Memory B cell (primary cell): ENCODE data around the gene CASTOR1.

Experiments
- ATAC-seq: fragments of 150-1000 bp; cut with Tn5 transposase; 2 replicates; pipeline ENCODE4 v1.10.0; 2021; ENCODE audit warnings: low read depth, mild to moderate bottlenecking, moderate library complexity
- DNase-seq, 2 donors: peaks; one replicate each; pipeline ENCODE4 v3.0.0; 2022; ENCODE audit warnings: low spot score in 2 of 2
- H3K27ac Mint-ChIP-seq: one replicate; pipeline ENCODE4 v1.8.0; 2022; ENCODE audit warnings: mild to moderate bottlenecking, moderate library complexity, mixed read lengths
- H3K27me3 Mint-ChIP-seq: one replicate; pipeline ENCODE4 v1.8.0; 2022; ENCODE audit warnings: mixed read lengths
- H3K36me3 Mint-ChIP-seq: one replicate; pipeline ENCODE4 v1.8.0; 2022; ENCODE audit warnings: mild to moderate bottlenecking, mixed read lengths
- H3K4me1 Mint-ChIP-seq: one replicate; pipeline ENCODE4 v1.8.0; 2022; ENCODE audit warnings: mixed read lengths
- H3K4me3 Mint-ChIP-seq: one replicate; pipeline ENCODE4 v1.8.0; 2022; ENCODE audit warnings: mild to moderate bottlenecking, moderate library complexity, mixed read lengths
- H3K9me3 Mint-ChIP-seq: one replicate; pipeline ENCODE4 v1.8.0; 2022; ENCODE audit warnings: mixed read lengths

The CASTOR1 gene

DNA sequence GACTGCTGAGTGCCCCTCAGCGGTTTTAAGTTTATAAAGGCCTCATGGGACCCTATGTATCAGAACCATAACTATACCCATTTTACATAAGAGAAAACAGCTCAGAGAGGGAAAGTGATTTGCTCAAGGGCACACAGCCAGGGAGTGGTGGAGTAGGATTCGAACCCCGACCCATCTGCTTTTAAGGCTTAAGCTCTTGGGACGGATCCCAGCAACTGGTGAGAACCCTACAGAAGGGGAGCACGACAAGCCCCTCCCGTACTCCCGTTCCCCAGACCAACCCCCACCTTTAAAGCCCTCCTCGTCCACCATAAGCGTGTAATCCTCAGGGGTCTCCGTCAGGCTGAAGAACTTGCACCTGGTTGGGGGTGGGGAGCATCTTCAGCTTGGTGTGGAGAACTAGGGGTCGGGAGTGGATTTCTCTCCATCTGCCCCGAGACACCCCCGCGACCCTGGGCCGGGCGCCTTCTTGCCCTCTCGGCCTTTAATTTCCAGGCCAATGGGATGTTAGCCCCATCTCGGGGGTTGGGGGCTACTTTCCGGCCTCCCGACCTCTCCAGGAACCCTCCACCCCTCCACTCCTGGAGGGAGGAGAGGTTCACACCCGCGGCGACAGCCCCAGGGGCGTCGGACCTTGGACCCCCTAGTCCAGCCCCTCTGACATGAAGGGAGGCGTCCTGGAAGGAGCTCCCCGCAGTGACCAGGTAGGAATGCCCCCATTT, 725 bp downstream of the CASTOR1 start:
- Mint-ChIP-seq H3K9me3 (no peaks in the 10 kb centered on the region), H3K4me3 (peak overlapping the region; percentile 94), H3K27ac (peak overlapping the region; percentile 69), H3K27me3 (no peaks in the 10 kb centered on the region), H3K36me3 (peaks cover 12% of the 10 kb centered on the region), H3K4me1 (peaks cover 29% of the 10 kb centered on the region)
- ATAC-seq, result no peak
- peak in 1 of 2 donors; percentile 29 for DNase-seq

DNA sequence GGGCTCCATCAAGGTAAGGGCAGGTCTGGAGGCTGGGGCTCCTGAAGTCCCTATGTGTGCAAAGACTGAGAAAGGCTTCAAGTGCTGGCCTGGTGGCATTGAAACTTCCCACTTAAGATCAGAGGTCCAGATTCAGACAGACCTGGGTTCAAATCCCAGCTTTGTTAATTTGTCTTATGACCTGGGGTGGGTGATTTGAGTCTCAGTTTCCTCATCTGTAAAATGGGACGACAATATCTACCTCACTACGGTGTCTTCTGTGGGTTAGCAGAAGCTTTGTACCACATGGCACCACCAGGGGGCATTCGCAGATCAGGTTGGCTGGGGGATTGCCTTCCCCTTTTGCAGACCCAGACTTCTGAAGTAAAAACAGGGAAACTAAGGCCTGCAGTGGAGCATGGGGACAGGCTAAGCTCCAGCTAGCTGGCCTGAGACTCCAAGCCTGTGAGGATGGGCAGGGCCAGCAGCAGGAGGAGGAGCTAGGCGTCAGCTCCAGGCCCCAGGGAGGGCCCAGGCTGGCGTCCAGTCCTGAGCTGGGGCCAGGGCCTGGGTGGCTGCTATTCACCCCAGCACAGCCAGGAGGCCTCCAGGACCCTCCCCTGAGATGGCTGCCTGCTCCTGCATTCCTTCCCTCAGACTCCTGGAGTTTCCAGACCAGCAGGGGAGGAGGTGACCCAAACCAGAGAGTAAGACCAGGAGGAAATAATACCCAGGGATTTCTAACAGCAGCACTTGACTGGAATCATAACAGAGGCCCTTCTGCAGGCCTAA, 1.5 kb downstream of the CASTOR1 start:
- peak; percentile 89 for DNase-seq
- no peaks in the 10 kb centered on the region for H3K27me3 Mint-ChIP-seq
- H3K4me3 Mint-ChIP-seq, result peak overlapping the region; percentile 94
- H3K36me3 Mint-ChIP-seq, result peaks cover 8% of the 10 kb centered on the region
- peak; percentile 50 for ATAC-seq
- peaks cover 29% of the 10 kb centered on the region for H3K4me1 Mint-ChIP-seq
- H3K27ac Mint-ChIP-seq, result peak overlapping the region; percentile 69
- no peaks in the 10 kb centered on the region for H3K9me3 Mint-ChIP-seq

- peak; percentile 26 for ATAC-seq
- no peak overlapping the region for H3K27ac Mint-ChIP-seq
- DNase-seq, result peak; percentile 83 to 92
- H3K4me1 Mint-ChIP-seq, result peaks cover 29% of the 10 kb centered on the region
- peaks cover 2% of the 10 kb centered on the region for H3K27me3 Mint-ChIP-seq
- no peaks in the 10 kb centered on the region for H3K9me3 Mint-ChIP-seq
- H3K36me3 Mint-ChIP-seq, result peaks cover 8% of the 10 kb centered on the region
- no peak overlapping the region for H3K4me3 Mint-ChIP-seq
These were observed 2.3 kb downstream of the CASTOR1 start for GRCh38 chr22:30286813-30287647.

GRCh38 chr22:30286331-30286730, 3.0 kb downstream of the CASTOR1 start:
- H3K4me3 Mint-ChIP-seq, result no peak overlapping the region
- peaks cover 5% of the 10 kb centered on the region for H3K36me3 Mint-ChIP-seq
- no peaks in the 10 kb centered on the region for H3K9me3 Mint-ChIP-seq
- peaks cover 26% of the 10 kb centered on the region for H3K4me1 Mint-ChIP-seq
- no peak overlapping the region for H3K27ac Mint-ChIP-seq
- ATAC-seq (no peak), DNase-seq (no peak)
- peaks cover 3% of the 10 kb centered on the region for H3K27me3 Mint-ChIP-seq

GRCh38 chr22:30285846-30286200, 3.5 kb downstream of the CASTOR1 start:
- H3K9me3 Mint-ChIP-seq, result no peaks in the 10 kb centered on the region
- ATAC-seq (no peak), DNase-seq (no peak)
- peaks cover 5% of the 10 kb centered on the region for H3K36me3 Mint-ChIP-seq
- peaks cover 3% of the 10 kb centered on the region for H3K27me3 Mint-ChIP-seq
- no peak overlapping the region for H3K4me3 Mint-ChIP-seq
- H3K4me1 Mint-ChIP-seq, result peaks cover 24% of the 10 kb centered on the region
- H3K27ac Mint-ChIP-seq, result no peak overlapping the region

DNA sequence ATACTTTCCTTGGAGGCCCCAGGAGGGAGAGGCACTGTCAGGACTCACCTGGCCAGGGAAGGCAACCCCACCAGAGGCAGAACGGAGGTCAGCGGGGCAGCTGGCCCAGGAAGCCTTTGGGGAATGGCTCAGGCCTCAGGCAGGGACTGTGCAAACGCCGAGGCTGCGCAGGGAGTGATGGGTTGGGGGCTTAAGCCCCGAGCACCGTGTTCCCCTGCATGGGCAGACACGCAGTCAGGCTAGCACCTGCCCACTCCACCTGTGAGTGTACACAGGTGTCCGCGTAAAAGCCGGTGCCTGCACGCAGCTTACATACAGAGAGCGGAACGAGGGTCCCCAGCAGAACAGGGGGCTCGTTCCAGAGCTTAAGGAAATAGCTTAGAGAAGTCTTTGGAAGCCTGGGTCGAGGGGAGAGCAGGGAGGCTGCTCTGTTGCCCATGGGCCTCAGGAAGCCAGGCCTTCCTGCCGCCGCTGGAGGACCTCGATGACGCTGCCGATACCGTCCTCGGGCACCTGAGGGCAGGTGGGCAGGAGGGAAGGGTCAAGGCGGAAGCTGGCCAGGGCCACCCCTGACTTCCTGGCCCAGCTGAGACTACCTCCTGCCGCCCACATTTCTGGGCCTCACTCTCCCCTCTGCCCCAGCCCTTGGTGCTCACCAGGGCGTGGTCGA, 4.0 kb downstream of the CASTOR1 start:
- Mint-ChIP-seq H3K9me3 (no peaks in the 10 kb centered on the region), H3K36me3 (peaks cover 5% of the 10 kb centered on the region), H3K27me3 (peaks cover 3% of the 10 kb centered on the region), H3K27ac (no peak overlapping the region), H3K4me1 (peaks cover 19% of the 10 kb centered on the region), H3K4me3 (no peak overlapping the region)
- DNase-seq (no peak), ATAC-seq (no peak)

DNA sequence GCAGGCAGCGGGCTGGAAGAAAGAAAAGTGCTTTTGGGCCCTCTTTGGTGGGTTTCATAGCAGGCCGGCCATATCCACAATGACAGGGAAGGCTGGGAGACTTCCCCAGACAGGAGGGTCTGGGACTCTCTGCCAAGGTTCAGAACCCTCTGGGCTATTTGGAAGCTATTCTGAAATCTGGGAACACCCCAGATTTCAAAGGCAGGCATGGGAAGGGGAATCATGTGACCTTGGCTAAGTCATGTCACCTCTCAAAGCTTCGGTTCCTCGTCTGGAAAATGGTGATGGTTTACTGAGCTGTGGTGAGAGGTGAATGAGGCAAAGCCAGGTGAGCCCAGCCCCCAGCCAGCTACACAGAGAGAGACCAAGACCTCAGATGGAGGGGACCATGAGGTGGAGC, 4.6 kb downstream of the CASTOR1 start:
- peaks cover 5% of the 10 kb centered on the region for H3K27me3 Mint-ChIP-seq
- no peak overlapping the region for H3K4me3 Mint-ChIP-seq
- H3K9me3 Mint-ChIP-seq, result no peaks in the 10 kb centered on the region
- DNase-seq, result no peak
- H3K27ac Mint-ChIP-seq, result no peak overlapping the region
- H3K4me1 Mint-ChIP-seq, result peaks cover 16% of the 10 kb centered on the region
- no peak for ATAC-seq
- H3K36me3 Mint-ChIP-seq, result peaks cover 5% of the 10 kb centered on the region

GRCh38 chr22:30284172-30284571, 5.1 kb downstream of the CASTOR1 start:
- H3K27me3 Mint-ChIP-seq, result peaks cover 6% of the 10 kb centered on the region
- no peak for DNase-seq
- peaks cover 16% of the 10 kb centered on the region for H3K4me1 Mint-ChIP-seq
- H3K4me3 Mint-ChIP-seq, result no peak overlapping the region
- H3K9me3 Mint-ChIP-seq, result no peaks in the 10 kb centered on the region
- ATAC-seq, result no peak
- H3K27ac Mint-ChIP-seq, result no peak overlapping the region
- peaks cover 5% of the 10 kb centered on the region for H3K36me3 Mint-ChIP-seq

DNA sequence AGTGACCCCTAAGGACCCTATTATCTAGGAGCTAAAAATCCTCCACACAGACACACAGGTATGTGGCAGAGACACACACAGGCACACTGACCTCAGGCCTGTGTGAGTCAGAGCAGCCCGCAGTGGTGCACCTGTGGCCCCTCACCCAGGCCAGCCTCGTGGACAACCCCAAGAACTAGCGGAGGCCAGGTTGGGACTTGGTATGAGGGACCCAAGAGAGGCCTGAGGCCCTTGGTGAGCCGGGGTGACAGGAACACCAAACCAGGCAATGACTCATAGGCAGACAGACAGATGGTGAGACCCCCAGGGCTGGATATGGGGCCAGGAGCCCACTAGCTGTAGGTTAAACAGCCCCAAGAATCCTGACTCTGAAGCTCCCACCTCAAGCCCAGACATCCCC, 6.0 kb downstream of the CASTOR1 start:
- ATAC-seq, result no peak
- H3K9me3 Mint-ChIP-seq, result no peaks in the 10 kb centered on the region

DNA sequence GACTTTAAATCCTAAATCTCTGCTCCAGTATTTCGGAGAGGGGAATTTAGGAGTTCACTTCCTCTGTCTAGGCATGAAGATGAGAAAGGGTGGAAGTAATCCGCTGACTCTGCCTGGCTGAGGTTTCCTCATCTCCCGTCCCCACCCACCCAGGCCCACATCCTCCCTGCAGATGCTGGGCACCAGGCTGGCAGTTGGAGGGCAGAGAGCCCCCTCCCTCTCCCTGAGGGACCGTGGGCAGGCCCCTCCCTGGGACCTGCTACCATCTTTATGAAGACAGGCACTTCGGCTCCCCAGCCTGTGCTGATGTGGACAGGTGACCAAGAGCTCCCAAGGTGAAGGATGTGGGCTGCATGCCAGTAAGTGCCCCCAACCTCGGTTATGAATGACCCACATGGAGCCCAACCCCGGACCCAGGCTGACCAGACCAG, 6.7 kb downstream of the CASTOR1 start:
- H3K4me1 Mint-ChIP-seq, result peaks cover 7% of the 10 kb centered on the region
- H3K27ac Mint-ChIP-seq, result no peak overlapping the region
- H3K27me3 Mint-ChIP-seq, result peaks cover 16% of the 10 kb centered on the region
- ATAC-seq, result no peak
- H3K4me3 Mint-ChIP-seq, result no peak overlapping the region
- no peak for DNase-seq
- no peaks in the 10 kb centered on the region for H3K9me3 Mint-ChIP-seq
- H3K36me3 Mint-ChIP-seq, result peaks cover 5% of the 10 kb centered on the region

More for the DNA sequence above, 6.0 kb downstream of the CASTOR1 start:
- peaks cover 5% of the 10 kb centered on the region for H3K36me3 Mint-ChIP-seq
- no peak for DNase-seq
- peaks cover 10% of the 10 kb centered on the region for H3K27me3 Mint-ChIP-seq
- no peak overlapping the region for H3K4me3 Mint-ChIP-seq
- H3K27ac Mint-ChIP-seq, result no peak overlapping the region
- H3K4me1 Mint-ChIP-seq, result peaks cover 10% of the 10 kb centered on the region

GRCh38 chr22:30280505-30280904, 8.8 kb downstream of the CASTOR1 start:
- Mint-ChIP-seq H3K9me3 (no peaks in the 10 kb centered on the region), H3K36me3 (peaks cover 5% of the 10 kb centered on the region), H3K27ac (no peak overlapping the region), H3K27me3 (peaks cover 23% of the 10 kb centered on the region), H3K4me1 (peaks cover 10% of the 10 kb centered on the region), H3K4me3 (no peak overlapping the region)
- no peak for DNase-seq
- no peak for ATAC-seq

GRCh38 chr22:30279932-30280331, 9.4 kb downstream of the CASTOR1 start:
- H3K4me1 Mint-ChIP-seq, result peaks cover 10% of the 10 kb centered on the region
- no peak overlapping the region for H3K4me3 Mint-ChIP-seq

DNA sequence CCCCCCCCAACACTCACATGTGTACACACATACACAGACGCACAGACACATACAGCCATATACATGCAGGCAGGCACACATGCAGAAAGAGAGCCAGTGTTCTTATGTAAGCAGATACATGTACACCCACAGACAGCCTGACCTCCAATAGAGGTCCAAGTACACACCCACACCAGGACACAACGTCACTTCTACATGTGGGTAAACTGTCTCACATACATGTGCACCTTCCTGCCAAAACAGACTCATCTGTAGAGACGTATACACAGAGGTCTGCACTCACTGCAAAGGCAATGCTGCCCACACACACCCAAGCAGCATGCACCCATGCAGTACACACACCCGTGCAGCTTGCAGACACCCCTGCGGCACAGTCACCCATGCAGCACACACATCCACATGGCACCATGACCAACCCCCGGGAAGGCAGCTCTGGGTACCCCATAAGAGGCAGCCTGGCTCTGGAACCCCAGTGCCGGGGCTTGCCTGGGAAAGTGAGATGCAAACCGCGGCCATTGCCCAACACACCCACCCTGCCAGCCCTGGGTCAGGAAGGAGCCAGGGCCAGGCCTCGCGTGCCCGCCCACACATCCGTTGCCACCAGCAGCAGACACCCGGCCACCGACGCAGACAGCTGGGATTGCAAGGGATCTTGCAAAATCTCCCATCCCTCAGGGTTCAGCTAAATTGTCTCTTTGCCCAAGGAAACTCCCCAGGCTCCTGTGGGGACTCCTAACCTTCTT, 10.1 kb downstream of the CASTOR1 start:
- DNase-seq (no peak), ATAC-seq (no peak)
- Mint-ChIP-seq H3K36me3 (no peaks in the 10 kb centered on the region), H3K9me3 (no peaks in the 10 kb centered on the region), H3K27ac (no peak overlapping the region), H3K27me3 (peaks cover 25% of the 10 kb centered on the region), H3K4me3 (no peak overlapping the region), H3K4me1 (peaks cover 10% of the 10 kb centered on the region)

More at GRCh38 chr22:30279932-30280331, 9.4 kb downstream of the CASTOR1 start:
- Mint-ChIP-seq H3K9me3 (no peaks in the 10 kb centered on the region), H3K27ac (no peak overlapping the region), H3K36me3 (peaks cover 2% of the 10 kb centered on the region), H3K27me3 (peaks cover 25% of the 10 kb centered on the region)
- no peak for DNase-seq
- no peak for ATAC-seq
